ENCODE results near the gene ORC2. TPM values are rescaled to one million over a fixed set of nuclear protein-coding genes. Genes with fewer than 3 reads are reported as not detected.
"Not testable (repeated sequence)": the region's sequence is repeated elsewhere in the genome, so short reads cannot be mapped to it uniquely, and the experiment has no call there.

The ORC2 gene
- total and polyA plus RNA-seq, 11 donors: 6.7 to 38.0 (median 23.2) TPM

DNA sequence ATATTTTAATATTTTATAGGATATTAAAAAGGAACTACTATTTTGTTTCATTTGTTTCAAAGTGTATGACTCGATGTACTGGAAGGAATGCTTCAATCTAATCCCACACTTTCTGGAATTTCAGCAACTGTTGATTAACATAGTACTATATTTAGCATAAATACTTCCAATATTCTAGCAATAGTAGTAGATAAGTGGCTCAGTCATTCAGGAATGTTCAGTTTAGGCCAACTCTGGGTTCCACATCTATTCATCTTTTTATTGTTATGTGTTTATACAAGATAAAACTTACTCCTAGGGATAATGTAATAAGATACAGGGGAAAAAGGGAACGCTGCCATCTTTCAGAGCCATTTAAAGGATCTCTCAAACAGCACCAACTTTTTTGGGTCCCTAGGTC lies 22.3 kb upstream of the ORC2 start:
- intact Hi-C loops (cut with DNase I): no loop called here
- ATAC-seq (no peak), DNase-seq (no peak)
- WGBS, 4 donors: 57 to 64% (median 59%) methylated on average over 2 of the region's 2 CpGs
- H3K36me3 ChIP-seq: peaks cover 0 to 97% (median 70%) of the 10 kb centered on the region in 9 donors
- H3K27ac ChIP-seq: no peak overlapping the region
- no peak overlapping the region for H3K4me3 ChIP-seq
- peaks cover 0 to 8% (median 0%) of the 10 kb centered on the region in 12 donors for H3K4me1 ChIP-seq
- TF ChIP-seq, protein P1, sequence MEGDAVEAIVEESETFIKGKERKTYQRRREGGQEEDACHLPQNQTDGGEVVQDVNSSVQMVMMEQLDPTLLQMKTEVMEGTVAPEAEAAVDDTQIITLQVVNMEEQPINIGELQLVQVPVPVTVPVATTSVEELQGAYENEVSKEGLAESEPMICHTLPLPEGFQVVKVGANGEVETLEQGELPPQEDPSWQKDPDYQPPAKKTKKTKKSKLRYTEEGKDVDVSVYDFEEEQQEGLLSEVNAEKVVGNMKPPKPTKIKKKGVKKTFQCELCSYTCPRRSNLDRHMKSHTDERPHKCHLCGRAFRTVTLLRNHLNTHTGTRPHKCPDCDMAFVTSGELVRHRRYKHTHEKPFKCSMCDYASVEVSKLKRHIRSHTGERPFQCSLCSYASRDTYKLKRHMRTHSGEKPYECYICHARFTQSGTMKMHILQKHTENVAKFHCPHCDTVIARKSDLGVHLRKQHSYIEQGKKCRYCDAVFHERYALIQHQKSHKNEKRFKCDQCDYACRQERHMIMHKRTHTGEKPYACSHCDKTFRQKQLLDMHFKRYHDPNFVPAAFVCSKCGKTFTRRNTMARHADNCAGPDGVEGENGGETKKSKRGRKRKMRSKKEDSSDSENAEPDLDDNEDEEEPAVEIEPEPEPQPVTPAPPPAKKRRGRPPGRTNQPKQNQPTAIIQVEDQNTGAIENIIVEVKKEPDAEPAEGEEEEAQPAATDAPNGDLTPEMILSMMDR (IDR thresholded peaks at IDR 0.05): no peak
- TF ChIP-seq POLR2A (IDR thresholded peaks at IDR 0.05): no peak
- H3K27me3 ChIP-seq: no peaks in the 10 kb centered on the region
- no peaks in the 10 kb centered on the region for H3K9me3 ChIP-seq

DNA sequence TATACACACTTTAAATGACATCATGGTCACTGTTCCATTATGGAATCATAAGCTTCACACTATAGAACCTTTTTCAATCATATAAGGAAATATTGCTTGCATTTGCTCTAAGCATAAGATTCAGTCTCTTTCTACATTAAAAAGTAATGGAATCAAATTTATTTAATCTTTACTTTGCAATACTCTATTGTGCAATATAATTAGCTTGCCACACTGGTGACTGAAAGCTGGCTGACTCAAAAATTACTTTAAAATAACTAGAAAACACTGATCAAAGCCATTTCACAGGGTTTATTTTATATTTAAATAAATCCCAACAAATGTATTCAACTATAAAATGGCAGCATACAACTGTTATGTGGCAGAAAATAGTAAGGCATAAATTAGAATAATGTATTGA lies 13.2 kb upstream of the ORC2 start:
- no peaks in the 10 kb centered on the region for H3K9me3 ChIP-seq
- no peaks in the 10 kb centered on the region for H3K27me3 ChIP-seq
- H3K4me1 ChIP-seq: no peaks in the 10 kb centered on the region
- TF ChIP-seq POLR2A (IDR thresholded peaks at IDR 0.05): no peak
- TF ChIP-seq, protein P1 (IDR thresholded peaks at IDR 0.05): no peak
- intact Hi-C loops (cut with DNase I): no loop called here
- no peak for ATAC-seq
- no peak overlapping the region for H3K4me3 ChIP-seq
- H3K36me3 ChIP-seq: peaks cover 0 to 46% (median 16%) of the 10 kb centered on the region in 9 donors
- H3K27ac ChIP-seq: no peak overlapping the region
- no peak for DNase-seq

DNA sequence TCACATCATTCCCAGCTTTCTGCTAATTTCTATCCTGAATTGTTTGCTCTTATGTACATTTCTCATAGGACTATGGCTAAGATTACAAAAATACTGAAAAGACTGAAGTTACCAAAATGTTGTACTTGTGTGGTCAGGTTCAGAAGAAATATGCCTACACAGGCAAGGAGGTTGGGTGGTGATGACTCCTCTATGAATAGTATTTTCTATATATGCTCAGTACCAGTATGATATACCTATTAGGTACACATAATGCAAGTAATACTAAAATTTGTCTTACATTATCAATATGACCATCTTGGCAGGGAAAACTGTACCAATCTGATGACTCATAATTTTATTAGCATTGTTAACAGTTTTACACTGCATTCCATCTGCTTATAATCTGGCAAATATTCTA lies 12.2 kb upstream of the ORC2 start:
- Histone ChIP-seq H3K4me3 (no peak overlapping the region), H3K36me3 (peaks cover 0 to 36% (median 10%) of the 10 kb centered on the region in 9 donors), H3K4me1 (no peaks in the 10 kb centered on the region), H3K9me3 (no peaks in the 10 kb centered on the region), H3K27me3 (no peaks in the 10 kb centered on the region), H3K27ac (no peak overlapping the region)
- DNase-seq: no peak
- TF ChIP-seq, protein P1 (IDR thresholded peaks at IDR 0.05): no peak
- TF ChIP-seq POLR2A (IDR thresholded peaks at IDR 0.05): no peak
- intact Hi-C loops (cut with DNase I): no loop called here
- no peak for ATAC-seq

DNA sequence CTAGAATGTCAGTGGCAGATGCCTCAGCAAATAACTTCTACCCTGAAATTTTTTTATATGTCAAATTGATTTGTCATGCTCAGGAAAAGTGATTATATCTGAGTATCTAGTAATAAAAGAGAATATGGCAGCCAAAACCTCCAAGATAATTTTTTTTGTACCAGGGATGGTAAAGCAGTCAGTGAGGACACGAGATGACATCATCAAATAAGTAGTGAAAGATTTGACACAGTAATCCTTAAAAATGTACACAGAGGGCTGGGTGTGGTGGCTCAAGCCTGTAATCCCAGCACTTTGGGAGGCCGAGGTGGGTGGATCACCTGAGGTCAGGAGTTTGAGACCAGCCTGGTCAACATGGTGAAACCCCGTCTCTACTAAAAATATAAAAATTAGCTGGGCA lies 6.6 kb upstream of the ORC2 start:
- H3K27me3 ChIP-seq; ATAC-seq; H3K4me3 ChIP-seq; H3K9me3 ChIP-seq; intact Hi-C loops (cut with DNase I); DNase-seq; H3K27ac ChIP-seq: not testable (repeated sequence)
- 93 to 98% (median 95%) methylated on average over 3 of the region's 3 CpGs for WGBS, 4 donors
- Histone ChIP-seq H3K36me3 (peaks cover 0 to 16% (median 0%) of the 10 kb centered on the region in 9 donors), H3K4me1 (peaks cover 0 to 23% (median 7%) of the 10 kb centered on the region in 12 donors)

DNA sequence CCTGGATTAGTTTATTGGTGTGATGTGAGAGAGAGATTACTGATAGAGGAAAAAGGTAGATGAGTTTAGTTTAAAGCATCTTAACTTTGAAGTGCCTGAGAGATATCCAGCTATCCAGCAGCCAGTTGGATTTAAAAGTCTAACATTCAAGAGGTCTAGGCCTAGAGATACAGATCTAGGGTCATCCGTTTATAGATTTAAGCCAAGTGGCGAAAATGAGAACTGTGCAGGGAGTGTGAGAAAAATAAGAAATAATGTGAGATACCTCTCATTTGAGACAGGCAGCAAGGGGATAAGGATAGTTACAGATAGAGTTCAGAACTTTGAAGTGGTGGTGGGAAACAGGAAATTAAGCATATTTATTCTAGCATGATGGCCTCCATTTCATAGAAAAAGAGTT lies 5.3 kb upstream of the ORC2 start:
- ATAC-seq (no peak), DNase-seq (no peak)
- Histone ChIP-seq H3K4me3 (no peak overlapping the region), H3K36me3 (peaks cover 0 to 13% (median 0%) of the 10 kb centered on the region in 9 donors), H3K27me3 (no peaks in the 10 kb centered on the region), H3K9me3 (no peaks in the 10 kb centered on the region), H3K27ac (peak overlapping the region in 1 of 12 donors; percentile 15), H3K4me1 (peaks cover 0 to 34% (median 13%) of the 10 kb centered on the region in 12 donors)
- TF ChIP-seq, protein P1 (IDR thresholded peaks at IDR 0.05): no peak
- no peak for TF ChIP-seq POLR2A (IDR thresholded peaks at IDR 0.05)
- intact Hi-C loops (cut with DNase I): loop anchor here in 2 of 10 donors (5.0 to 10.0 kb wide), 2 partner anchors 106 to 209 kb away; partner anchors contain the start of genes HYCC2 (in 1 of the 2) and NDUFB3 (in 1 of the 2)
- 83 to 94% (median 89%) methylated on average over 2 of the region's 2 CpGs for WGBS, 4 donors

All from heart left ventricle (tissue), 16 donors.